ENCODE results near the gene ATP2A2. TPM values are rescaled to one million over a fixed set of nuclear protein-coding genes. Genes with fewer than 3 reads are reported as not detected.

ATP2A2 gene
- total and polyA plus RNA-seq, 2 of the 8 experiments (the other 6 are each of a cell fraction or from before 2014, with no cell fraction given) = 86.1 to 271 TPM

DNA sequence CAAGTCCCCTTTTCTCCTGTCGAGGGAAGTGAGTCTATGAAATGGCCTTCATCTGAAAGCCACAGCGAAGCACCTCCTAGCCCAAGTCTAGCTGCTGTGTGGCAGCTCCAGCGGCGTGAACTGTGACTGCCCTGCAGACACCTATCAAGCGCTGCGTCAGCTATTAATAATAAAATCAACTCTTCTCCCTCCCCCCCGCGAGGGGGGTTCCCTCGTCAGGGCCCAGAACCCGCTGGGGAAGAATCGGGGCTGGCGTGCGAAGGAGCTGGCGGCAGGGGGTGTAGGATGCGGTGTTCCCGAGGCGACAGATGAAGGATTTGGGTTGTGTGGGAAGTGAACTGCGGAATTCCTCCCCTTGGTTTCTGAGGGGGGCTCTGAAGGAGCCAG is 662 bp upstream of the ATP2A2 start (continued):
- TF ChIP-seq BACH1 (IDR thresholded peaks at IDR 0.05; ENCODE audit: low read length) (no peak), POU5F1 (IDR thresholded peaks at IDR 0.05; ENCODE audit: low read depth, low read length) (no peak)
